Calu3 (cell line): ENCODE measurements around the gene GSTA5. TPM values are rescaled to one million over a fixed set of nuclear protein-coding genes. Genes with fewer than 3 reads are reported as not detected.
"Not testable (repeated sequence)": the region's sequence is repeated elsewhere in the genome, so short reads cannot be mapped to it uniquely, and the experiment has no call there.

Experiments
- BruUV-seq: library from RNA; stranded (reverse); fragments of 400-500 nt; replicated peaks from 2 replicates; lab custom pipeline; 2021; lab: Mats Ljungman, UMichigan
- CTCF ChIA-PET: fragments of 300-600 bp; sonication (Branson Sonifier 250); formaldehyde crosslinking; loops from one replicate; lab custom pipeline; 2022; ENCODE audit warnings: antibody characterized with exemption; lab: Charles Lee
- DNase-seq: peaks from one replicate; pipeline ENCODE4 v3.0.0; 2022
- H3K27ac Mint-ChIP-seq: one replicate; pipeline ENCODE4 v1.8.0; 2022; ENCODE audit warnings: mixed read lengths; ENCODE audit not compliant: unreplicated experiment
- H3K27me3 Mint-ChIP-seq: one replicate; pipeline ENCODE4 v1.8.0; 2022; ENCODE audit warnings: mixed read lengths; ENCODE audit not compliant: unreplicated experiment
- H3K36me3 Mint-ChIP-seq: one replicate; pipeline ENCODE4 v1.8.0; 2022; ENCODE audit warnings: mild to moderate bottlenecking, moderate library complexity, mixed read lengths; ENCODE audit not compliant: insufficient read depth, unreplicated experiment
- H3K4me1 Mint-ChIP-seq: one replicate; pipeline ENCODE4 v1.8.0; 2022; ENCODE audit warnings: mild to moderate bottlenecking, low read depth, mixed read lengths; ENCODE audit not compliant: unreplicated experiment
- H3K4me3 Mint-ChIP-seq: one replicate; pipeline ENCODE4 v1.8.0; 2022; ENCODE audit warnings: mild to moderate bottlenecking, low read depth, moderate library complexity, mixed read lengths; ENCODE audit not compliant: unreplicated experiment
- H3K9me3 Mint-ChIP-seq: one replicate; pipeline ENCODE4 v1.8.0; 2022; ENCODE audit warnings: low read depth, mixed read lengths; ENCODE audit not compliant: unreplicated experiment
- intact Hi-C: fragments of 100-400 bp; cut with micrococcal nuclease; formaldehyde crosslinking; loops from one replicate; pipeline ENCODE4 v1.10.0; 2022; ENCODE audit not compliant: unreplicated experiment
- total RNA-seq: library from RNA; stranded (reverse); gene quantifications from 2 replicates; pipeline ENCODE4 v1.2.3, GENCODE V29; 2022
- TF ChIP-seq, protein P1 (sequence below): fragments of 200-600 bp; IDR thresholded peaks from one replicate; pipeline ENCODE4 v1.8.0; 2022; ENCODE audit warnings: antibody characterized with exemption; ENCODE audit not compliant: unreplicated experiment

The GSTA5 gene
- total RNA-seq, 1 experiment from 2014 or later: not detected

DNA sequence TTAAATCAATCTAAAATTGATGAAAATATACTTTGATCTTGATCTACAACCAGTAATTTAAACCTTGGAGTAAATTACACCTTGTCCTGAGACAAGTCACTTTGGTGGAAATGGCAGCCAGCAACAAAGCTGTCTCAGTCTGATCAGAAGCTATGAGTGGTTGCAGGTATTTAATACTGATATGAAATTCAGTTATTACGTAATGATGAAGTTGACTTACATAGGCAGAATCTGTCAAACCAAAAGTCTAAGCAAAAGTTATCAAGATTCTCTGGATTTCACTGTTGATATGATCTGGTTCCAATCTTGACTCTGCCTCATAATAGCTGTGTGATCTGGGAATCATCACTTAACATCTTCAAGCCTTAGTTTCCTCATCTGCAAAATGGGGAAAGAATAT lies 27.6 kb upstream of the GSTA5 start:
- no TSS peak for BruUV-seq
- TF ChIP-seq, protein P1, sequence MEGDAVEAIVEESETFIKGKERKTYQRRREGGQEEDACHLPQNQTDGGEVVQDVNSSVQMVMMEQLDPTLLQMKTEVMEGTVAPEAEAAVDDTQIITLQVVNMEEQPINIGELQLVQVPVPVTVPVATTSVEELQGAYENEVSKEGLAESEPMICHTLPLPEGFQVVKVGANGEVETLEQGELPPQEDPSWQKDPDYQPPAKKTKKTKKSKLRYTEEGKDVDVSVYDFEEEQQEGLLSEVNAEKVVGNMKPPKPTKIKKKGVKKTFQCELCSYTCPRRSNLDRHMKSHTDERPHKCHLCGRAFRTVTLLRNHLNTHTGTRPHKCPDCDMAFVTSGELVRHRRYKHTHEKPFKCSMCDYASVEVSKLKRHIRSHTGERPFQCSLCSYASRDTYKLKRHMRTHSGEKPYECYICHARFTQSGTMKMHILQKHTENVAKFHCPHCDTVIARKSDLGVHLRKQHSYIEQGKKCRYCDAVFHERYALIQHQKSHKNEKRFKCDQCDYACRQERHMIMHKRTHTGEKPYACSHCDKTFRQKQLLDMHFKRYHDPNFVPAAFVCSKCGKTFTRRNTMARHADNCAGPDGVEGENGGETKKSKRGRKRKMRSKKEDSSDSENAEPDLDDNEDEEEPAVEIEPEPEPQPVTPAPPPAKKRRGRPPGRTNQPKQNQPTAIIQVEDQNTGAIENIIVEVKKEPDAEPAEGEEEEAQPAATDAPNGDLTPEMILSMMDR: no peak
- no peaks in the 10 kb centered on the region for H3K36me3 Mint-ChIP-seq
- H3K27me3 Mint-ChIP-seq: peaks cover 34% of the 10 kb centered on the region
- H3K27ac Mint-ChIP-seq: no peak overlapping the region
- H3K9me3 Mint-ChIP-seq: no peaks in the 10 kb centered on the region
- CTCF ChIA-PET: no interaction called here
- intact Hi-C loops: no loop called here
- DNase-seq: no peak
- no peak overlapping the region for H3K4me3 Mint-ChIP-seq
- no peaks in the 10 kb centered on the region for H3K4me1 Mint-ChIP-seq

DNA sequence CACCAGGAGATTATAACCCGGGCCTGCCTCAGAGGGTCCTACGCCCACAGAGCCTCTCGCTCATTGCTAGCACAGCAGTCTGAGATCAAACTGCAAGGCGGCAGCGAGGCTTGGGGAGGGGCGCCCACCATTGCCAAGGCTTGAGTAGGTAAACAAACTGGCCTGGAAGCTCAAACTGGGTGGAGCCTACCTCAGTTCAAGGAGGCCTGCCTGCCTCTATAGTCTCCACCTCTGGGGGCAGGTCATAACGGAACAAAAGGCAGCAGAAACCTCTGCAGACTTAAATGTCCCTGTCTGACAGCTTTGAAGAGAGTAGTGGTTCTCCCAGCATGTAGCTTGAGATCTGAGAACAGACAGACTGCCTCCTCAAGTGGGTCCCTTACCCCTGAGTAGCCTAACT lies 20.5 kb upstream of the GSTA5 start:
- H3K4me1 Mint-ChIP-seq, H3K4me3 Mint-ChIP-seq, H3K9me3 Mint-ChIP-seq, H3K36me3 Mint-ChIP-seq, H3K27ac Mint-ChIP-seq, intact Hi-C loops, CTCF ChIA-PET, BruUV-seq: not testable (repeated sequence)
- H3K27me3 Mint-ChIP-seq: peaks cover 39% of the 10 kb centered on the region
- DNase-seq: peak; percentile 17

DNA sequence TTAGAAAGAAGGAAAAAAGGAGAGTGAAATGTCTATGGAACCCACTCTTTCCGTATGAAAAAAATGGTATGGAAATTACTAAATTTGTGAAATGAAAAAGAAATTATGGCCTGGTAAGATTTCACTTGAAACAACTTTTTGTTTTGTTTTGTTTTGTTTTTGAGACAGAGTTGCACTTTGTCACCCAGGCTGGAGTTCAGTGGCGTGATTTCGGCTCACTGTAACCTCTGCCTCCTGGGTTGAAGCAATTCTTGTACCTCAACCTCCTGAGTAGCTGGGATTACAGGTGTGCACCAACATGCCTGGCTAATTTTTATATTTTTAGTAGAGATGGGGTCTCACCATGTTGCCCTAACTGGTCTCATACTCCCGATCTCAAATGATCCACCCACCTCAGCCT lies 17.8 kb upstream of the GSTA5 start:
- intact Hi-C loops: no loop called here
- H3K27me3 Mint-ChIP-seq: peaks cover 49% of the 10 kb centered on the region
- no peaks in the 10 kb centered on the region for H3K36me3 Mint-ChIP-seq
- H3K4me3 Mint-ChIP-seq: no peak overlapping the region
- no TSS peak for BruUV-seq
- H3K27ac Mint-ChIP-seq: no peak overlapping the region
- TF ChIP-seq, protein P1: no peak
- CTCF ChIA-PET: no interaction called here
- no peak for DNase-seq
- peaks cover 4% of the 10 kb centered on the region for H3K9me3 Mint-ChIP-seq
- H3K4me1 Mint-ChIP-seq: peaks cover 9% of the 10 kb centered on the region

DNA sequence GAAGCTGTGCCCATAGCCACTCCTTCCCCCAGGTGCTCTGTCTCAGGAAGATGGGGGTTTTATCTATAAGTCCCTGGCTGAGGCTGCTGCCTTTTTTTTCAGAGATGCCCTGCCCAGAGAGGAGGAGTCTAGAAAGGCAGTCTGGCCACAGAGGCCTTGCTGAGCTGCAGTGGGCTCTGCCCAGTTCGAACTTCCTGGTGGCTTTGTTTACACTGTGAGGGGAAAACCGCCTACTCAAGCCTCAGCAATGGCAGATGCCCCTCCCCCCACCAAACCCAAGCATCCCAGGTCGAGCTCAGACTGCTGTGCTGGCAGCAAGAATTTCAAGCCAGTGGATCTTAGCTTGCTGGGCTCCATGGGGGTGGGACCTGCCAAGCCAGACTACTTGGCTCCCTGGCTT lies 15.5 kb upstream of the GSTA5 start:
- intact Hi-C loops, H3K4me3 Mint-ChIP-seq, H3K27ac Mint-ChIP-seq, H3K4me1 Mint-ChIP-seq, BruUV-seq, H3K9me3 Mint-ChIP-seq, H3K36me3 Mint-ChIP-seq: not testable (repeated sequence)
- CTCF ChIA-PET: interaction anchor here (0.7 to 1.2 kb wide), 2 partner anchors 150 to 210 kb away, joined by 3 to 4 read pairs; no protein-coding TSS in a partner anchor
- peaks cover 57% of the 10 kb centered on the region for H3K27me3 Mint-ChIP-seq
- peak; percentile 84 for DNase-seq

DNA sequence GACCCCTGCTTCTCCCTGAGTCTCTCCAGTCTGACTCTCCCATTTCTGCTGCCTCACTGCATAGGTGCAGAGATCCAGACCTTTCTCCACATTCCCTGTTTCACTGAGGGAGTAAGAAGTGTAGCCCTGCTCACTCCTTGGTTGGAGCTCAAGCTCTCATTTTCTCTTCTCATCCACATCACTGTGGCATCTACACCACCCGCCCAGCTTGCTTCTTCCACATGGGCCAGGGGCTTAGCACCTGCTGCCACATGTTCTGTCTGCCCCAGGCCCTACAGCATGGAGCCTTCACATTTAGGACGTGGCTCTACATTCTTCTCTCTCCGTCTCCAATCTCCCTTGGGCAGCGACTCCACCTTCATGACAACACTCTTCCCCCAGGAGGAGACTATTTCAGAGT lies 8.5 kb upstream of the GSTA5 start:
- no peaks in the 10 kb centered on the region for H3K4me1 Mint-ChIP-seq
- peaks cover 10% of the 10 kb centered on the region for H3K9me3 Mint-ChIP-seq
- no TSS peak for BruUV-seq
- CTCF ChIA-PET: no interaction called here
- no peak for DNase-seq
- H3K27ac Mint-ChIP-seq: no peak overlapping the region
- H3K36me3 Mint-ChIP-seq: no peaks in the 10 kb centered on the region
- no peak overlapping the region for H3K4me3 Mint-ChIP-seq
- peaks cover 95% of the 10 kb centered on the region for H3K27me3 Mint-ChIP-seq
- intact Hi-C loops: no loop called here
- TF ChIP-seq, protein P1: no peak
